Measurements from ENCODE around the gene ZEB1.
A peak's percentile ranks its signal among the peaks of the same experiment; 100 is the strongest.

ZEB1 gene

GRCh38 chr10:31508234-31508633 is 189.2 kb downstream of the ZEB1 start:
- Mint-ChIP-seq H3K9me3 (peaks cover 47% of the 10 kb centered on the region), H3K4me3 (no peak overlapping the region), H3K36me3 (ENCODE audit: low read depth) (peaks cover 64% of the 10 kb centered on the region), H3K4me1 (ENCODE audit: low read depth) (peaks cover 5% of the 10 kb centered on the region), H3K27me3 (ENCODE audit: low read depth) (no peaks in the 10 kb centered on the region), H3K27ac (no peak overlapping the region)

GRCh38 chr10:31508882-31509281 is 189.9 kb downstream of the ZEB1 start:
- peaks cover 57% of the 10 kb centered on the region for H3K36me3 Mint-ChIP-seq (ENCODE audit: low read depth)
- H3K27ac Mint-ChIP-seq, result no peak overlapping the region
- no peak overlapping the region for H3K4me3 Mint-ChIP-seq
- H3K9me3 Mint-ChIP-seq, result peaks cover 46% of the 10 kb centered on the region
- H3K27me3 Mint-ChIP-seq (ENCODE audit: low read depth), result no peaks in the 10 kb centered on the region
- peaks cover 5% of the 10 kb centered on the region for H3K4me1 Mint-ChIP-seq (ENCODE audit: low read depth)

- no peak overlapping the region for H3K4me3 Mint-ChIP-seq
- H3K27ac Mint-ChIP-seq, result no peak overlapping the region
- H3K9me3 Mint-ChIP-seq, result peaks cover 35% of the 10 kb centered on the region
- H3K36me3 Mint-ChIP-seq (ENCODE audit: low read depth), result peaks cover 46% of the 10 kb centered on the region
- peaks cover 5% of the 10 kb centered on the region for H3K4me1 Mint-ChIP-seq (ENCODE audit: low read depth)
- no peaks in the 10 kb centered on the region for H3K27me3 Mint-ChIP-seq (ENCODE audit: low read depth)
Measured at GRCh38 chr10:31509989-31510388, 191.0 kb downstream of the ZEB1 start.

- no peak overlapping the region for H3K27ac Mint-ChIP-seq
- no peaks in the 10 kb centered on the region for H3K27me3 Mint-ChIP-seq (ENCODE audit: low read depth)
- no peak overlapping the region for H3K4me3 Mint-ChIP-seq
- no peaks in the 10 kb centered on the region for H3K9me3 Mint-ChIP-seq
- peaks cover 16% of the 10 kb centered on the region for H3K36me3 Mint-ChIP-seq (ENCODE audit: low read depth)
- no peaks in the 10 kb centered on the region for H3K4me1 Mint-ChIP-seq (ENCODE audit: low read depth)
Measured at GRCh38 chr10:31515116-31515515, 196.1 kb downstream of the ZEB1 start.

GRCh38 chr10:31515819-31516402 is 196.9 kb downstream of the ZEB1 start:
- Mint-ChIP-seq H3K36me3 (ENCODE audit: low read depth) (peaks cover 17% of the 10 kb centered on the region), H3K27ac (no peak overlapping the region), H3K9me3 (no peaks in the 10 kb centered on the region), H3K27me3 (ENCODE audit: low read depth) (no peaks in the 10 kb centered on the region), H3K4me1 (ENCODE audit: low read depth) (no peaks in the 10 kb centered on the region), H3K4me3 (no peak overlapping the region)

GRCh38 chr10:31520986-31521831 is 202.2 kb downstream of the ZEB1 start:
- Mint-ChIP-seq H3K27me3 (ENCODE audit: low read depth) (no peaks in the 10 kb centered on the region), H3K36me3 (ENCODE audit: low read depth) (peaks cover 36% of the 10 kb centered on the region), H3K4me1 (ENCODE audit: low read depth) (no peaks in the 10 kb centered on the region), H3K4me3 (no peak overlapping the region), H3K27ac (no peak overlapping the region), H3K9me3 (no peaks in the 10 kb centered on the region)

- Mint-ChIP-seq H3K27ac (no peak overlapping the region), H3K4me3 (no peak overlapping the region), H3K36me3 (ENCODE audit: low read depth) (peaks cover 47% of the 10 kb centered on the region), H3K27me3 (ENCODE audit: low read depth) (no peaks in the 10 kb centered on the region), H3K9me3 (no peaks in the 10 kb centered on the region), H3K4me1 (ENCODE audit: low read depth) (no peaks in the 10 kb centered on the region)
Measured at GRCh38 chr10:31522820-31523219, 203.8 kb downstream of the ZEB1 start.

- no peak overlapping the region for H3K27ac Mint-ChIP-seq
- no peak overlapping the region for H3K4me3 Mint-ChIP-seq
- H3K9me3 Mint-ChIP-seq, result no peaks in the 10 kb centered on the region
Measured at GRCh38 chr10:31524460-31524859, 205.4 kb downstream of the ZEB1 start.

GRCh38 chr10:31526178-31526577 is 207.2 kb downstream of the ZEB1 start:
- H3K4me3 Mint-ChIP-seq, result no peak overlapping the region
- H3K9me3 Mint-ChIP-seq, result no peaks in the 10 kb centered on the region
- no peaks in the 10 kb centered on the region for H3K4me1 Mint-ChIP-seq (ENCODE audit: low read depth)
- H3K27me3 Mint-ChIP-seq (ENCODE audit: low read depth), result no peaks in the 10 kb centered on the region
- no peak overlapping the region for H3K27ac Mint-ChIP-seq
- peaks cover 37% of the 10 kb centered on the region for H3K36me3 Mint-ChIP-seq (ENCODE audit: low read depth)

More at GRCh38 chr10:31524460-31524859, 205.4 kb downstream of the ZEB1 start:
- Mint-ChIP-seq H3K36me3 (ENCODE audit: low read depth) (peaks cover 47% of the 10 kb centered on the region), H3K4me1 (ENCODE audit: low read depth) (no peaks in the 10 kb centered on the region), H3K27me3 (ENCODE audit: low read depth) (no peaks in the 10 kb centered on the region)

GRCh38 chr10:31526681-31527080 is 207.7 kb downstream of the ZEB1 start:
- Mint-ChIP-seq H3K4me3 (no peak overlapping the region), H3K4me1 (ENCODE audit: low read depth) (no peaks in the 10 kb centered on the region), H3K9me3 (no peaks in the 10 kb centered on the region), H3K27ac (peak overlapping the region; percentile 17), H3K27me3 (ENCODE audit: low read depth) (no peaks in the 10 kb centered on the region), H3K36me3 (ENCODE audit: low read depth) (peaks cover 32% of the 10 kb centered on the region)

GRCh38 chr10:31528831-31529230 is 209.8 kb downstream of the ZEB1 start:
- H3K36me3 Mint-ChIP-seq (ENCODE audit: low read depth), result peaks cover 28% of the 10 kb centered on the region
- H3K27me3 Mint-ChIP-seq (ENCODE audit: low read depth), result no peaks in the 10 kb centered on the region
- no peak overlapping the region for H3K27ac Mint-ChIP-seq
- peaks cover 3% of the 10 kb centered on the region for H3K9me3 Mint-ChIP-seq
- H3K4me3 Mint-ChIP-seq, result no peak overlapping the region
- no peaks in the 10 kb centered on the region for H3K4me1 Mint-ChIP-seq (ENCODE audit: low read depth)

- Mint-ChIP-seq H3K36me3 (ENCODE audit: low read depth) (peaks cover 1% of the 10 kb centered on the region), H3K4me3 (no peak overlapping the region), H3K27ac (no peak overlapping the region), H3K27me3 (ENCODE audit: low read depth) (peaks cover 16% of the 10 kb centered on the region), H3K9me3 (peaks cover 5% of the 10 kb centered on the region), H3K4me1 (ENCODE audit: low read depth) (no peaks in the 10 kb centered on the region)
Measured at GRCh38 chr10:31536302-31536701, 217.3 kb downstream of the ZEB1 start.

- Mint-ChIP-seq H3K27me3 (ENCODE audit: low read depth) (no peaks in the 10 kb centered on the region), H3K4me3 (no peak overlapping the region), H3K36me3 (ENCODE audit: low read depth) (no peaks in the 10 kb centered on the region), H3K4me1 (ENCODE audit: low read depth) (peaks cover 3% of the 10 kb centered on the region), H3K27ac (no peak overlapping the region), H3K9me3 (peaks cover 27% of the 10 kb centered on the region)
Measured at GRCh38 chr10:31549896-31550295, 230.9 kb downstream of the ZEB1 start.

GRCh38 chr10:31554556-31554955 is 235.5 kb downstream of the ZEB1 start:
- H3K9me3 Mint-ChIP-seq, result peaks cover 43% of the 10 kb centered on the region

GRCh38 chr10:31557854-31558253 is 238.8 kb downstream of the ZEB1 start:
- Mint-ChIP-seq H3K4me1 (ENCODE audit: low read depth) (no peaks in the 10 kb centered on the region), H3K36me3 (ENCODE audit: low read depth) (peaks cover 2% of the 10 kb centered on the region), H3K9me3 (peaks cover 46% of the 10 kb centered on the region), H3K27me3 (ENCODE audit: low read depth) (peaks cover 12% of the 10 kb centered on the region), H3K4me3 (no peak overlapping the region), H3K27ac (no peak overlapping the region)

More at GRCh38 chr10:31554556-31554955, 235.5 kb downstream of the ZEB1 start:
- Mint-ChIP-seq H3K36me3 (ENCODE audit: low read depth) (peaks cover 2% of the 10 kb centered on the region), H3K4me3 (no peak overlapping the region), H3K27me3 (ENCODE audit: low read depth) (peaks cover 6% of the 10 kb centered on the region), H3K4me1 (ENCODE audit: low read depth) (peaks cover 3% of the 10 kb centered on the region), H3K27ac (no peak overlapping the region)
